ENCODE data around the gene FAM83B.

The FAM83B gene

DNA sequence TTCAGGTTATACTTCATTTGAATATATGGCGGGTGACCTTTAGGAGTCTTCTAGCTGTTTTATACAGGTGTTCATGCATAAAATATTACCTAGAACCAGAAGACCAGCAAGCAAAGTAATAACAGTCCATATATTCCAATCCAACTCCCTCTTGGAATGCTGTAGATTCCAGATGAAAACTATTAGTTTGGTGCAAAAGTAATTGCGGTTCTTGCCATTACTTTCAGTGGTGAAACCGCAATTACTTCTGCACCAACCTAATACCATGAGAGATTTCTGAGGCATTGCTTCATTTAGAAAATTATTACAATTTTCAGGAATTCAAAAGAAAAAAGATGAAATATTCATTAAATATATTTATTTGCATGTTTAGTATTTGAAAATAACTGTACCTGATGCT, 62.6 kb downstream of the FAM83B start:
- Histone ChIP-seq H3F3A (ENCODE audit: control insufficient read depth, insufficient read depth) (no peaks in the 10 kb centered on the region), H3K4me2 (ENCODE audit: low read length) (no peak overlapping the region), H3K27me3 (ENCODE audit: control insufficient read depth, low read length) (no peaks in the 10 kb centered on the region), H4K20me1 (ENCODE audit: control insufficient read depth, insufficient read depth, low read depth, low read length) (no peaks in the 10 kb centered on the region), H3K27ac (ENCODE audit: low read depth, low read length) (no peak overlapping the region), H3K36me3 (ENCODE audit: control insufficient read depth, low read length) (no peaks in the 10 kb centered on the region), H3K4me3 (ENCODE audit: low read length) (no peak overlapping the region), H3K9me2 (replicated peaks; ENCODE audit: control insufficient read depth, low read length) (no peaks in the 10 kb centered on the region), H3K4me1 (ENCODE audit: control insufficient read depth, low read length) (no peaks in the 10 kb centered on the region), H3K79me2 (ENCODE audit: control insufficient read depth, low read length) (no peaks in the 10 kb centered on the region), H3K9me3 (ENCODE audit: control insufficient read depth, insufficient read depth, low read length) (no peaks in the 10 kb centered on the region)
- TF ChIP-seq EZH2phosphoT487 (IDR thresholded peaks at IDR 0.05; ENCODE audit: borderline replicate concordance, low read length): no peak
- TF ChIP-seq, protein P1, sequence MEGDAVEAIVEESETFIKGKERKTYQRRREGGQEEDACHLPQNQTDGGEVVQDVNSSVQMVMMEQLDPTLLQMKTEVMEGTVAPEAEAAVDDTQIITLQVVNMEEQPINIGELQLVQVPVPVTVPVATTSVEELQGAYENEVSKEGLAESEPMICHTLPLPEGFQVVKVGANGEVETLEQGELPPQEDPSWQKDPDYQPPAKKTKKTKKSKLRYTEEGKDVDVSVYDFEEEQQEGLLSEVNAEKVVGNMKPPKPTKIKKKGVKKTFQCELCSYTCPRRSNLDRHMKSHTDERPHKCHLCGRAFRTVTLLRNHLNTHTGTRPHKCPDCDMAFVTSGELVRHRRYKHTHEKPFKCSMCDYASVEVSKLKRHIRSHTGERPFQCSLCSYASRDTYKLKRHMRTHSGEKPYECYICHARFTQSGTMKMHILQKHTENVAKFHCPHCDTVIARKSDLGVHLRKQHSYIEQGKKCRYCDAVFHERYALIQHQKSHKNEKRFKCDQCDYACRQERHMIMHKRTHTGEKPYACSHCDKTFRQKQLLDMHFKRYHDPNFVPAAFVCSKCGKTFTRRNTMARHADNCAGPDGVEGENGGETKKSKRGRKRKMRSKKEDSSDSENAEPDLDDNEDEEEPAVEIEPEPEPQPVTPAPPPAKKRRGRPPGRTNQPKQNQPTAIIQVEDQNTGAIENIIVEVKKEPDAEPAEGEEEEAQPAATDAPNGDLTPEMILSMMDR (IDR thresholded peaks at IDR 0.05; ENCODE audit: low read depth, low read length, poor library complexity, severe bottlenecking): no peak

DNA sequence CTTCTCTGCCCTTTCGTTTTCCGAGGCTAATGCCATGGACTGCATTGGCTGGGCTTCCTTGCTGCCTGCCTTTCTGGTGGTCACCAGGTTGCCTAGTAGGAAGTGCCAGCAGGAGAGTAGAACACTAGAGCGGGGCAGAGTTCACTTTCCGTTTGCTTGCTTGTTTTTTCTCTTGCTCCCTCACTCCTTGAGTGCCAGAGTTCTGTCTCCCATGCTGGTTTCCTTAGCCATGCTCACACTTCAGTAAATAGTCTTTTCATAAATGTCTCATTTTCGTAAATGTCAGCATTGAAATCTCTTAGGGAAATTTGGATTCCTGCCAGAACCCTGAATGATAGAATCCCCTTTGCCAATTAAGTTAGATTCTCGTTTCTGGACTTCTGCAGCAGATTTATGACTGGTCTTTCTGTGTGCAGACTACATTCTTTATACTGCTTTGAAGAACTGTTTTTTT, 63.9 kb downstream of the FAM83B start:
- no peak for TF ChIP-seq EZH2phosphoT487 (IDR thresholded peaks at IDR 0.05; ENCODE audit: borderline replicate concordance, low read length)
- TF ChIP-seq, protein P1 (IDR thresholded peaks at IDR 0.05; ENCODE audit: low read depth, low read length, poor library complexity, severe bottlenecking): no peak
- Histone ChIP-seq H3F3A (ENCODE audit: control insufficient read depth, insufficient read depth) (no peaks in the 10 kb centered on the region), H3K4me1 (ENCODE audit: control insufficient read depth, low read length) (no peaks in the 10 kb centered on the region), H3K9me2 (replicated peaks; ENCODE audit: control insufficient read depth, low read length) (no peaks in the 10 kb centered on the region), H3K27ac (ENCODE audit: low read depth, low read length) (no peak overlapping the region), H4K20me1 (ENCODE audit: control insufficient read depth, insufficient read depth, low read depth, low read length) (no peaks in the 10 kb centered on the region), H3K27me3 (ENCODE audit: control insufficient read depth, low read length) (no peaks in the 10 kb centered on the region), H3K4me2 (ENCODE audit: low read length) (no peak overlapping the region), H3K9me3 (ENCODE audit: control insufficient read depth, insufficient read depth, low read length) (no peaks in the 10 kb centered on the region), H3K79me2 (ENCODE audit: control insufficient read depth, low read length) (no peaks in the 10 kb centered on the region), H3K4me3 (ENCODE audit: low read length) (no peak overlapping the region), H3K36me3 (ENCODE audit: control insufficient read depth, low read length) (no peaks in the 10 kb centered on the region)

DNA sequence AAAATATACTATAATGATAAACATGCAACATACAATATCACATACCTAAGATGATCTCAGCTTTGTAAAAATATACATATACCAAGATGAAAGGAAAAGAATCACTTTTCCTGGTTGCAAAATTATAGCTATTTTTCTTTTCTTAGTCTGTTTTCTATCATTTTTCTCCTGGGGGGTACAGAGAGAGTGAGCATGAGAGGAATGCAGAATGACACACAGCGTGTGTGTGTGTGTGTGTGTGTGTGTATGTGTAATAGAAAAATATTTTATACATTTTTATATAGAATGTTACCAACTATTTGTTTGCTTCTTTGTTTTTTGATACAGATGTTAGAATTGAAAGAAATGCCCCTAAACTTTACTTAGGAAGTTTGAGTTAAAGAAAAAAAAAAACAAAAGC, 64.3 kb downstream of the FAM83B start:
- no peak overlapping the region for H3K4me3 ChIP-seq (ENCODE audit: low read length)
- no peaks in the 10 kb centered on the region for H3K27me3 ChIP-seq (ENCODE audit: control insufficient read depth, low read length)
- TF ChIP-seq, protein P1 (IDR thresholded peaks at IDR 0.05; ENCODE audit: low read depth, low read length, poor library complexity, severe bottlenecking): no peak
- TF ChIP-seq EZH2phosphoT487 (IDR thresholded peaks at IDR 0.05; ENCODE audit: borderline replicate concordance, low read length): no peak
- no peaks in the 10 kb centered on the region for H3K9me3 ChIP-seq (ENCODE audit: control insufficient read depth, insufficient read depth, low read length)
- no peaks in the 10 kb centered on the region for H4K20me1 ChIP-seq (ENCODE audit: control insufficient read depth, insufficient read depth, low read depth, low read length)
- no peak overlapping the region for H3K27ac ChIP-seq (ENCODE audit: low read depth, low read length)
- H3K36me3 ChIP-seq (ENCODE audit: control insufficient read depth, low read length): no peaks in the 10 kb centered on the region
- H3F3A ChIP-seq (ENCODE audit: control insufficient read depth, insufficient read depth): no peaks in the 10 kb centered on the region
- no peaks in the 10 kb centered on the region for H3K9me2 ChIP-seq (replicated peaks; ENCODE audit: control insufficient read depth, low read length)
- no peaks in the 10 kb centered on the region for H3K79me2 ChIP-seq (ENCODE audit: control insufficient read depth, low read length)
- no peaks in the 10 kb centered on the region for H3K4me1 ChIP-seq (ENCODE audit: control insufficient read depth, low read length)
- no peak overlapping the region for H3K4me2 ChIP-seq (ENCODE audit: low read length)

DNA sequence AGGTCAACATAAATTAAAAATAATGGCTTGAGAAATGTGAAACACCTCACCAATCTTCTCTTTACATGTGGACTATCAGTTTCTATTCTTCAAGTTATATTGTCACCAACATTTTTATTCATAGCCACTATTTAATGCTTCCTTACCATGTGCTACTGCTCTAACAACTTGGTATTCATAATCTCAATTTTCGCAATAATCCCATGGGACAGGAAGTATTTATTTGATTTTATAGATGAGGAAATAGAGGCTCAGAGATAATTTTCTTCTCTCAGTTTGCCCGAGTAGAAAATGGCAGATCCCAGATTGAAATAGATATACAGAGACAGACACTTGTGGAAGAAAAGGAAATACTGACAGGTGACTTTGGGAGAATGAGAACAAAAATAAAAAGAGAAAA, 66.6 kb downstream of the FAM83B start:
- H3F3A ChIP-seq (ENCODE audit: control insufficient read depth, insufficient read depth): no peaks in the 10 kb centered on the region
- H3K4me1 ChIP-seq (ENCODE audit: control insufficient read depth, low read length): no peaks in the 10 kb centered on the region
- no peak for TF ChIP-seq EZH2phosphoT487 (IDR thresholded peaks at IDR 0.05; ENCODE audit: borderline replicate concordance, low read length)
- TF ChIP-seq, protein P1 (IDR thresholded peaks at IDR 0.05; ENCODE audit: low read depth, low read length, poor library complexity, severe bottlenecking): no peak
- no peaks in the 10 kb centered on the region for H3K36me3 ChIP-seq (ENCODE audit: control insufficient read depth, low read length)
- no peaks in the 10 kb centered on the region for H3K79me2 ChIP-seq (ENCODE audit: control insufficient read depth, low read length)
- no peak overlapping the region for H3K27ac ChIP-seq (ENCODE audit: low read depth, low read length)
- H3K4me3 ChIP-seq (ENCODE audit: low read length): no peak overlapping the region
- H4K20me1 ChIP-seq (ENCODE audit: control insufficient read depth, insufficient read depth, low read depth, low read length): no peaks in the 10 kb centered on the region
- H3K9me3 ChIP-seq (ENCODE audit: control insufficient read depth, insufficient read depth, low read length): no peaks in the 10 kb centered on the region
- H3K4me2 ChIP-seq (ENCODE audit: low read length): no peak overlapping the region
- H3K9me2 ChIP-seq (replicated peaks; ENCODE audit: control insufficient read depth, low read length): no peaks in the 10 kb centered on the region
- H3K27me3 ChIP-seq (ENCODE audit: control insufficient read depth, low read length): no peaks in the 10 kb centered on the region

All from DOHH2 (cell line).